Dendritic cell treated with granulocyte-macrophage colony-stimulating factor and Interleukin-4, amounts not matched to agents 40 ng/mL and 50 ng/mL, for 4 days (primary cell): ENCODE measurements around the gene LGR6.

ENCODE experiments used
- H3K27ac Mint-ChIP-seq: one replicate; pipeline ENCODE4 v1.8.0; 2022; ENCODE audit warnings: mild to moderate bottlenecking, mixed read lengths
- H3K27me3 Mint-ChIP-seq: one replicate; pipeline ENCODE4 v1.8.0; 2022; ENCODE audit warnings: mild to moderate bottlenecking, mixed read lengths
- H3K36me3 Mint-ChIP-seq: one replicate; pipeline ENCODE4 v1.8.0; 2022; ENCODE audit warnings: low read depth, mixed read lengths
- H3K4me1 Mint-ChIP-seq: one replicate; pipeline ENCODE4 v1.8.0; 2022; ENCODE audit warnings: low read depth, mixed read lengths
- H3K4me3 Mint-ChIP-seq: one replicate; pipeline ENCODE4 v1.8.0; 2022; ENCODE audit warnings: mild to moderate bottlenecking, moderate library complexity, mixed read lengths
- H3K9me3 Mint-ChIP-seq: one replicate; pipeline ENCODE4 v1.8.0; 2022; ENCODE audit warnings: mixed read lengths
- intact Hi-C: fragments of 100-400 bp; cut with micrococcal nuclease; formaldehyde crosslinking; loops from one replicate; pipeline ENCODE4 v1.15.0; 2022

Gene LGR6

DNA sequence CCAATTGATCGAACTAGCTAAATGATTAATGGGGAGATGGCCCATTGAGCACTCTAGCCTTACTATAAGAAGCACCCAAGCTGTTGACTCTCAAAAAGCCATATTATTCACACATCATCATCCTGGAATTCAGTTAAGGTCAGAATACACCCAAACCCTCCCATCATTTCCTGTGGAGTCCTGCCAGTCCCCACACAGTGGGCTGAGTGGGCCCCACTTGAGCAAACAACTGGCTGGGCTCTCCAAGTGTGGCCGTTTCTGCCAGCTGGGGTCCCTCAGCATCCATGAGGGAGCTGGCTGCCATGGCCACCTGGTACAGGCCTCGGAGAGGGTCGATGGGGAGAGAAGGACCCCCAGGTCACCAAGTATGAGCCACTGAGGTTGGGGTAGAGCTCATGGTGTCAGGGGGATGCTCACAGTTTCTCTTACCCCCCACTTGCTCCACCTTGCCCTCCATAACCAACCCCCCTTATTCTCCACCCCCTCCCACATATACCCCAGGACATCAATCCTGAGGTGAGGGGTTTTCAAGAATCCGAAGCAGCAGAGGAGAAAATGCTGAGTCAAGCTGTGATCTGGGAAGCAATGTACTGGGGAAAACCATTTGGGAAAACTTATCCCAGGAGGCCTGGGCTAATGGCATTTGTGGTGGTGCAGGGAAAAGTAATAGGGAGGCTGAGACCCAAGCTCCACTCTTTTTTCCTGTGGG lies 87.9 kb downstream of the LGR6 start:
- intact Hi-C loops: no loop called here
- Mint-ChIP-seq H3K27ac (no peak overlapping the region), H3K27me3 (peaks cover 38% of the 10 kb centered on the region), H3K36me3 (no peaks in the 10 kb centered on the region), H3K4me1 (no peaks in the 10 kb centered on the region), H3K4me3 (no peak overlapping the region), H3K9me3 (no peaks in the 10 kb centered on the region)

DNA sequence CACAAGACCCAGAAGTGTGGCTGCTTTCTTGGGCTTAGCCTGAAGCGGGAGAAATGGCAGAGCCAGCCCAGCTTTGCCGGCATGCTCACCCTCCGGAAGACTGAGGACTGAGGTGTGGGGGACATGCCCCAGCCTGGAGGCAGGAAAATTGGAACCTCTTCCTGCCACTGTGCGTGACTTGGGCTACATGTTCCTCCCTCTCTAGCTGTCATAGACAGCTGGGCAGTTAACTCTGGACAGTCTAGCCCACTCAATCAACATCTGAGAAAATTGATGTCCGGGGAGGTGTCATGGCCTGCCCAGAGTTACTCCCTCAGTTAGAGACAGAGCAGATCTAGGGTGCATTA lies 88.4 kb downstream of the LGR6 start:
- H3K4me1 Mint-ChIP-seq: no peaks in the 10 kb centered on the region
- no peak overlapping the region for H3K27ac Mint-ChIP-seq
- H3K9me3 Mint-ChIP-seq: no peaks in the 10 kb centered on the region
- no peaks in the 10 kb centered on the region for H3K36me3 Mint-ChIP-seq
- peaks cover 40% of the 10 kb centered on the region for H3K27me3 Mint-ChIP-seq
- no peak overlapping the region for H3K4me3 Mint-ChIP-seq
- intact Hi-C loops: no loop called here

DNA sequence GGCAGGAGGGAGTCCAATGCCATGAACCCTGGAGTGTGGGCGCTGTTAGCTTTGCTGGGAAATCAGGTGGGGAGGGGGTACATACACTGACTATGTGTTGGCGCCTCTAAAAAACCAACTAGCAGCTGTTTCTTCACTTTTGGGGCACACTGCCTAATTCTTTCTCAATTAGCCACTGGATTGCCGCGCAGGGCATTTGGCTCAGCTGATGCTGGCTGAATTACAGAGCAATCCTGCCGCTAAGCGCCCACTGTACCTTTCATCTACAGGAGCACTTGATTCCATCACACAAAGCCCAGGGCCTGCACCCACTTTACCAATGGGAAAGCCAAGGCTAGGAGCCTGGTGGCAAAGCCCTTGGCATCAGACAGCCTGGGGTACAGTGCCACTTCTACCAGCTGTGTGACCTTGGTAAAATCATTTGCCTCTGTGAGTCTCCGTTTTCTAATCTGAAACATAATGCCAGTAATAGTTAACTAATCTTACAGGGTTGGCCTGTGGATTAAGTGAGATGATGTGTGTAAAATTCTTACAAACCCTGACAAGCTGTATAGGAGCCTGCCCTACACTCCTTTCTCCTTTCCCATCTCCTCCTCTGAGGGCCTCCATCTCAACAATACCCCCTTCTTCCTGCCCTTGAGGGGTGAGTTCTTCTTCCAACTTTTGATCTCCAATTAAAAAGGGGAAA lies 89.1 kb downstream of the LGR6 start:
- Mint-ChIP-seq H3K4me3 (no peak overlapping the region), H3K9me3 (no peaks in the 10 kb centered on the region), H3K27me3 (peaks cover 44% of the 10 kb centered on the region), H3K4me1 (no peaks in the 10 kb centered on the region), H3K27ac (no peak overlapping the region), H3K36me3 (no peaks in the 10 kb centered on the region)
- intact Hi-C loops: no loop called here

DNA sequence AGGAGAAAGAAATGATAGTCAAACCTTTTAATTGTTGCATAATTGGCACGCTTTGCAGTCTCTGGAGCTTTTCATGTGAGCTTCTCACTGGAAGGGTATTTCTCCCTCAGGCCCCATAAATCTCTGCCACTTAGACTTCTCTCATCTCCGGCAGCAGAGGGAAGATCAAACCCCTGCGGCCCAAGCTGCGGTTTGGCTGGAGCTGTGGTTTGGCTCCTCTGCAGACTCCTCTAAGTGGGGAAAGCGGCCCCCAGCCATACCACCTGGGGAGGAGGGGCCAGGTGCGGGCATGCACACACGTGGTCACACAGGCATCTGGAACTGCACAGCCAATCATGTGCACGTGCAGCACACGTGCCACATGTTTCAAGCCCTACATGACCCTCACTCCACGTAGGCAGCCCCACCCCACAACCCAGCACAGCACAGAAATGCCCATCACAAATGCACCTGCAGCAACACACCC lies 89.8 kb downstream of the LGR6 start:
- H3K4me3 Mint-ChIP-seq: no peak overlapping the region
- H3K36me3 Mint-ChIP-seq: no peaks in the 10 kb centered on the region
- intact Hi-C loops: no loop called here
- no peaks in the 10 kb centered on the region for H3K4me1 Mint-ChIP-seq
- no peaks in the 10 kb centered on the region for H3K9me3 Mint-ChIP-seq
- H3K27ac Mint-ChIP-seq: no peak overlapping the region
- H3K27me3 Mint-ChIP-seq: peaks cover 48% of the 10 kb centered on the region

DNA sequence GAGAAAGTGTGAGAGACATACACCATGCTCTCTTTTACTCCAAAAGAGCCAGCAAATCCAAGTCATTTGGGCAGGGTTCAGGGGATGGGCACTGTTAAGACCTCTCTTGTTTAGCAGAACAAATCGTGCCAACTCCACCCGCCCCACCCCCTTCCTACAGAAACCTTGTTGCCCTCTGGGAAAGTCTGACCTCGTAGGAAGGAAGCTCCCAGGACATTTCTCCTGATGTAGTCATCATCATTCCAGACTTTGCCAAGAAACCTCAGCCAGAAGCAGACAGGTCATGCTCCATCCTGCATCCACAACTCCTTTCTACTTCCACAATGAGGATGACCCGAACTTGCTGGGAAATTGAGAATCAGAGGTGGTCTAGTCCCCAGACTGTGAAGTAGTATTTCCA lies 90.4 kb downstream of the LGR6 start:
- Mint-ChIP-seq H3K27ac (no peak overlapping the region), H3K4me3 (no peak overlapping the region), H3K9me3 (no peaks in the 10 kb centered on the region), H3K27me3 (peaks cover 48% of the 10 kb centered on the region), H3K4me1 (no peaks in the 10 kb centered on the region), H3K36me3 (no peaks in the 10 kb centered on the region)
- intact Hi-C loops: no loop called here

DNA sequence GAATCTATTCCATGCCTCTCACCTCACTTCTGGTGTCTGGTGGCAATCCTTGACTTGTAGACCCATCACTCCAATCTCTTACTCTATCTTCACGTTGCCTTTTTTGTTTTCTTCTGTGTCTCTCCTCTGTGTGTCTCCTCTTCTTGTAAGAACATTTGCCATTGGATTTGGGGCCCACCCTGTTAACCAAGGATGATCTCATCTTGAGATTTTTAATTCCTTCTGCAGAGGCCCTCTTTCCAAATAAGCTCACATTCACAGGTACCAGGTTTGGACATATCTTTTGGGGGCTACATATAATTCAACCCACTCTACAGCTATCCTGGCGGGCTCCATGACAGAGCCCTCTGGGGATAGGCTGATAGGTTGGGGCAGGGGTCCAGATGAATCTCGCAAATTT lies 92.3 kb downstream of the LGR6 start:
- Mint-ChIP-seq H3K36me3 (no peaks in the 10 kb centered on the region), H3K9me3 (no peaks in the 10 kb centered on the region), H3K27ac (no peak overlapping the region), H3K4me3 (no peak overlapping the region), H3K4me1 (no peaks in the 10 kb centered on the region), H3K27me3 (peaks cover 39% of the 10 kb centered on the region)
- intact Hi-C loops: no loop called here

DNA sequence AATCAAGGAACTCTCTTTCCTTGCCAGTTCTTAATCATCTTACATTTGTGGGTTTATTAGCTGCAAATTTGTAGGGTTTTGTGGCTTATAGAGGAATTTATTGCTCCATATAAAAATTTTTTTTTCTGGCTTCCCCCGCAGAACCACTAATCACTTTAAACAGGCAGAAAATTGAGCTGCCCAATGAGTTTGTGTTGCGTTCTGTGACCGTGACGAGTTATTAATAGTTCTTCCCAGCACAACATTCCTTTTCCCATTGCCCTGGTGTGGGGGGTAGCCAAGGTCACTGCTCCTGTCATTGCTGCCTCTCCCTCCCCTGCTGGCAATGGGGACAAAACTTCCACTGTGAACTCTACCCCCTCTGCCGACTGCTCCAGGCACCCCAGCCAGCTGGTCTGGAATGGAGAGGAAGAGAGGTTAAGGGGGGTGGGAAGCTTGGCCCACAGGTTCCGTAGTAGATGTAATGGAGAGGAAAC lies 93.1 kb downstream of the LGR6 start:
- no peaks in the 10 kb centered on the region for H3K36me3 Mint-ChIP-seq
- H3K4me1 Mint-ChIP-seq: no peaks in the 10 kb centered on the region
- intact Hi-C loops: no loop called here

DNA sequence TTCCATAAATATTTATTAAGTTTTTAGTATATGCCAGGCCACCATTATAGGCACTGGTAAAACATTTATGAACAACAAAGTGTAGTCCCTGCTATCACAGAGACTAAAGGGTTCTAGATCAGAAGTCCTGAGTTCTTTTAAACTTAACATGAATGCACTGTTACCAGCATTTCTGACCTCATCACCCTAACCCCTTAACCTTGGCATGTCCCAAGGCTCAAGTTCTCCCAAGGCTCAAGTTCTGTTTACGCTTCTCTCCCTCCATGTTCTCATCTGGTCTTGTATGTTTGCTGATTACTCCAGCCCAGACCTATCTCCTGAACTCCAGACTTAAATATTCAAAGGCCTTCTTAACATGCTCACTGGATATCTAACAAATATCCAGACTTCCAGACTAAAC lies 93.6 kb downstream of the LGR6 start:
- H3K27me3 Mint-ChIP-seq: peaks cover 32% of the 10 kb centered on the region
- no peak overlapping the region for H3K4me3 Mint-ChIP-seq
- no peaks in the 10 kb centered on the region for H3K36me3 Mint-ChIP-seq
- no peaks in the 10 kb centered on the region for H3K4me1 Mint-ChIP-seq
- H3K27ac Mint-ChIP-seq: no peak overlapping the region
- intact Hi-C loops: no loop called here
- no peaks in the 10 kb centered on the region for H3K9me3 Mint-ChIP-seq

More for the DNA sequence above, 93.1 kb downstream of the LGR6 start:
- peaks cover 36% of the 10 kb centered on the region for H3K27me3 Mint-ChIP-seq
- no peak overlapping the region for H3K4me3 Mint-ChIP-seq
- no peak overlapping the region for H3K27ac Mint-ChIP-seq
- H3K9me3 Mint-ChIP-seq: no peaks in the 10 kb centered on the region

DNA sequence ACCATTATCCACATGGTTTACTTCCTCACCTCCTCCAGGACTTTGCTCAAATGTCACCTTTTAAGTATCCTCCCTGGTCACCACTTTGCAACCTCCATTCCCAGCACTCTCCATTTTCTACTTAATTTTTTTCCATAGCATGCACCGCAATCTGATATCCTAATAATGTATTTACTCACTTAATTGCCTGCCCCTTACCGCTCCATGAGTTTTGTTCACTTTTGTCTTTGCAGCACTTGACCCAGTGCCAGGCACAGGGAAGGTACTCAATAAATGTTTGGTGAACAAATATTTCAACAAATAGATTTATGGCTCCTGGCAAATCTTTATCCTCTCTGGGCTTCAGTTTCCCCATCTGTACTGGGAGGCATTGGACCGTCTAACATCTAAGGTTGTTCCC lies 94.6 kb downstream of the LGR6 start:
- Mint-ChIP-seq H3K27me3 (peaks cover 27% of the 10 kb centered on the region), H3K4me1 (no peaks in the 10 kb centered on the region), H3K9me3 (no peaks in the 10 kb centered on the region), H3K4me3 (no peak overlapping the region), H3K27ac (no peak overlapping the region), H3K36me3 (no peaks in the 10 kb centered on the region)
- intact Hi-C loops: no loop called here

DNA sequence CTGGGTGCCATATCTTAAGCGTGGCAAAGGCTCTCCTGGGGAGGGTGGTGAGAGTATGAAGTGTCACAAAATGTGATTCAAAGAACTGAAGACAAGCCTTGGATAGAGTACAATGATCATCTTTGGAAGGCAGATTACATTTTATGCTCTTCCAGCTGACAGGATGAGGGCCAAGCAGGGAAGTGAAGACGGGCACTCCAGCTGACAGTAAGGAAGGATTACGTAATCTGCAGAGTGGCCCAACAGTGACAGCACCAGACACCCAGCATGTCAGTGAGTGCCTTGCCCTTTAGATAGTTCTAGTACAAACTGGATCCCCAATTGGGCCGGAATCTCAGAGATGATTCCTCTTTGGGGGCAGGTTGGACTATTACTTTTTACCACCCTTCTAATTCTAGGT lies 95.4 kb downstream of the LGR6 start:
- peaks cover 19% of the 10 kb centered on the region for H3K27me3 Mint-ChIP-seq
- H3K9me3 Mint-ChIP-seq: no peaks in the 10 kb centered on the region
- intact Hi-C loops: no loop called here
- no peaks in the 10 kb centered on the region for H3K4me1 Mint-ChIP-seq
- H3K27ac Mint-ChIP-seq: no peak overlapping the region
- no peak overlapping the region for H3K4me3 Mint-ChIP-seq
- no peaks in the 10 kb centered on the region for H3K36me3 Mint-ChIP-seq

DNA sequence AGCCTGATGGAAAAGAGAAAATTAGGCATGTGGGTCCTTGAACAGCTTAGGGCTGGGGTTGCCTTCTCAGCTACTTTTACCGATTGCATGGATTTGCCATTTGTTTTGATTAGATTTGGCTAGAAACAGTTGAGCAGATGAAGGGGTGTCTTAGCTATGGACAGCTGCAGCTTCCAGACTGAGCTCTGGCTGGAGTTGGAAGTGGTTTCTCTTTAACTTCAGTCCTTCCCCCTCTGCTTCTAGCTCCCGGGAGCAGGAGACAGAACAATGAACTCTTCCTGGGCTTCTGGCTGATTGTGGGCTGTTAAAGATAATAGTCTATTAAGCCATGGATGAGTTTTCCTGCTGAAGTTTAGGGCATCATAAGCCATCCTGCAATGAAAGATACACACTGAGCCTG lies 97.4 kb downstream of the LGR6 start:
- Mint-ChIP-seq H3K9me3 (no peaks in the 10 kb centered on the region), H3K27ac (no peak overlapping the region), H3K4me3 (no peak overlapping the region), H3K4me1 (peaks cover 4% of the 10 kb centered on the region), H3K36me3 (no peaks in the 10 kb centered on the region), H3K27me3 (peaks cover 16% of the 10 kb centered on the region)
- intact Hi-C loops: no loop called here

DNA sequence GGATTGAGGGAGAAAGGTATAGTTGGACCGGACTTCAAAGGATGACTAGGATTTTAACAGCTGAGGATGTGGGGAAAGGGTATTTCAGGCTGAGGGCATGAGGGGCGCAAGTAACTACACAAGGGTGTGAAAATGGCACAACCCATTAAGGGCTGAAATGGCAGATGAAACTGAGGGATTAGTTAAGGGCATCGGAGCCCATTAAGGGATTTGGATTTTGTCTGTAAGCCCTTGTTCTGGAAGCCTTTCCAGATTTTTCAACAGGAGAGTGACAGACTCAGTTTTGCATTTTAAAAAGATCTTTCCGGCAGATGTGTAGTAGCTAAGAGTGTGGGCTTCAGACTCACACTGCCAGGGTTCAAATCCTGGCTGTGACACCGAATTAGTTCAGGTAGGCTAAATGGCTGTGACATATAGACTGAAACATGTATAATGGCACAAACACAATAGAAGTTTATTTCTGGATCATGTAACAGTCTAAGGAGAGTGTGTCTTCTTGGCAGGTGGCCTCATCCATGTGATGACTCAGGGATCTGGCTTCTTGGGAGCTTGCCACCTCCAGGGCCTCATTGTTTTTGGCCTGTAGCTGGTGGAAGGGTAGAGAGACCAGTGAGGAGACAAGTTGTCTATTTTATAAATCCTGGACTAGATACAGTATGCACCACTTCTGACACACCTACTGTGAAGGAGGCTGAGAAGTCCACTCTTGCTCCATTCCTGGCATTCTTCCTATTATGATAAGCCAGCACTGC lies 98.5 kb downstream of the LGR6 start:
- intact Hi-C loops: no loop called here
- Mint-ChIP-seq H3K36me3 (no peaks in the 10 kb centered on the region), H3K4me3 (no peak overlapping the region), H3K9me3 (no peaks in the 10 kb centered on the region), H3K27me3 (peaks cover 16% of the 10 kb centered on the region), H3K4me1 (peaks cover 4% of the 10 kb centered on the region), H3K27ac (no peak overlapping the region)

DNA sequence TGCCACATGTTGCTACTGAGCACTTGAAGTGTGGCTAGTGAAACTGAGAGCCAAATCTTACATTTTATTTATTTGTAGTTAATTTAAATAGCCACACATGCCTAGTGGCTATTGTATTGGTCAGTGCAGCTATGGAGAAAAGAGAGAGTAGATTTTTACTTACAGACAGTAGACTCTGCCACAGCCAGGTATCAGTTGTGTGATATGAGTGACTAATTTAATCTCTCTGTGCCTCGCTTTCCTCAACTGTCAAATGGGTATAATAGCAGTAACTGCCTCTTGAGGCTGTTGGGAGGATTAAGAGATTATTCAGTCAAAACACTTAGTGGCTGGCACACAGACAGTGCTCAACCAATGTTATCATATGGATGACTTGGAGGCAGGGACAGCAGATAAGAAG lies 99.2 kb downstream of the LGR6 start:
- intact Hi-C loops: no loop called here
- peaks cover 12% of the 10 kb centered on the region for H3K27me3 Mint-ChIP-seq
- H3K27ac Mint-ChIP-seq: no peak overlapping the region
- H3K36me3 Mint-ChIP-seq: no peaks in the 10 kb centered on the region
- no peaks in the 10 kb centered on the region for H3K9me3 Mint-ChIP-seq
- peaks cover 4% of the 10 kb centered on the region for H3K4me1 Mint-ChIP-seq
- H3K4me3 Mint-ChIP-seq: no peak overlapping the region

DNA sequence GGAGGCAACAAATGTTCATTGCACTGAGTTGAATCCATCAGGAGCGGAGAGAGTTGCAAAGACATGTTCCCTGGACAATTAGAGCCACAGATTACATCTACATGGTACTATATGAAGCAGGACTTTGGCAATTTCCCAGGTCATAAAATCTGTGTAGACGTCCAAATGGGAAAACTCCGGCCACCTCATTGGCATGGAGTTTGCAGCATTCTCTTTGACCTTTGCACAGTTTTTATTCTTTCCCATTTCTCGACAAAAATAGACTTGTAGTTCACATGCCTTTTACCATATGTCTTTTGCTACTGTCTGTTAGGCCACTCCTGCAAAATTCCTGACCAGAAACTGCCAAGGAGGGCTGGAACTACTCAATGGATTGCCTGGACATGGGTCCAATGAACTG lies 100.0 kb downstream of the LGR6 start:
- no peak overlapping the region for H3K27ac Mint-ChIP-seq
- intact Hi-C loops: no loop called here
- H3K36me3 Mint-ChIP-seq: no peaks in the 10 kb centered on the region
- peaks cover 6% of the 10 kb centered on the region for H3K27me3 Mint-ChIP-seq
- peaks cover 4% of the 10 kb centered on the region for H3K4me1 Mint-ChIP-seq
- H3K4me3 Mint-ChIP-seq: no peak overlapping the region
- no peaks in the 10 kb centered on the region for H3K9me3 Mint-ChIP-seq
